Dermis blood vessel endothelial cell (primary cell): Measurements from ENCODE around the gene MYBPC2. TPM values are rescaled to one million over a fixed set of nuclear protein-coding genes. Genes with fewer than 3 reads are reported as not detected.

Source experiments
- DNase-seq: peaks from one replicate; pipeline ENCODE4 v3.0.0; 2010
- total RNA-seq: library from RNA; depleted of rRNA; stranded (reverse); fragments of >200 nt; gene quantifications from 2 replicates; pipeline ENCODE4 v1.2.3, GENCODE V29; 2014

Gene MYBPC2
- total RNA-seq, 1 donor from 2014 or later: not detected

DNA sequence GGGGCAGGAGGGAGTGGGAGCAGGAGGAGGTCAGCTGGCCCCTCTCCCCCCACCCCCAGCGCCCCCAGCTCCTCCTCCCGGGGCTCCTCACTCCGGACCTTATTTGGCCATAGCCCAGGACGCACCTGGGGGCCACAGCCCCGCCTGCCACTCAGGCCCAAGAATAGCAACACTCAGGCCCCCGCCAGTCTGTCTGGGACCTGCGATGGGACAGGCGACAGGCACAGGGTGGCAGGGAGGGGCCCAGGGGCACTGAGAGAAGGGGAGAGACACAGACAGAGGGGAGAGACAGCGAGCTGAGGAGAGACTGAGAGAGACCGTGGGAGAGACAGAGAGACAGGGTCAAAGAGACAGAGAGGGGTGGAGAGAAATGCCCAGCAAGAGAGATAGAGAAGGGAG, 68.1 kb downstream of the MYBPC2 start:
- no peak for DNase-seq

DNA sequence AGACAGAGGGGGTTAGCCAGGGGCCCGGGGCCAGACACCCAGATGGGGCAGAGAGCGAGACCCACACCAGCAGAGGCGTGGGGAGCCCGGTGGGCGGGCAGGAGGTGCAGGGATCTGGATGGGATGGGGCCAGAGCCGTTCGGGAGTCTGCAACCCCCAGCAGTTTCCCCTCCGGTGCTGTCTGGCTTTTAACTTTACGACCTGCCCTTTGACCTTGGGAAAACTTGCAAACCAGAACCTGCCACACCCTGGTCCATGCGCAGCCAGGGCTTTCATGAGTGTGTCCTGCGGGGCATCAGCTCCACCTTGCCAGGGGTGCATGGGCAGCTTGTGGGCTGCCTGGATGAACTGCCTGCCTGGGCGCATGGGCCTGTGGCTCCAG, 68.5 kb downstream of the MYBPC2 start:
- DNase-seq: no peak

DNA sequence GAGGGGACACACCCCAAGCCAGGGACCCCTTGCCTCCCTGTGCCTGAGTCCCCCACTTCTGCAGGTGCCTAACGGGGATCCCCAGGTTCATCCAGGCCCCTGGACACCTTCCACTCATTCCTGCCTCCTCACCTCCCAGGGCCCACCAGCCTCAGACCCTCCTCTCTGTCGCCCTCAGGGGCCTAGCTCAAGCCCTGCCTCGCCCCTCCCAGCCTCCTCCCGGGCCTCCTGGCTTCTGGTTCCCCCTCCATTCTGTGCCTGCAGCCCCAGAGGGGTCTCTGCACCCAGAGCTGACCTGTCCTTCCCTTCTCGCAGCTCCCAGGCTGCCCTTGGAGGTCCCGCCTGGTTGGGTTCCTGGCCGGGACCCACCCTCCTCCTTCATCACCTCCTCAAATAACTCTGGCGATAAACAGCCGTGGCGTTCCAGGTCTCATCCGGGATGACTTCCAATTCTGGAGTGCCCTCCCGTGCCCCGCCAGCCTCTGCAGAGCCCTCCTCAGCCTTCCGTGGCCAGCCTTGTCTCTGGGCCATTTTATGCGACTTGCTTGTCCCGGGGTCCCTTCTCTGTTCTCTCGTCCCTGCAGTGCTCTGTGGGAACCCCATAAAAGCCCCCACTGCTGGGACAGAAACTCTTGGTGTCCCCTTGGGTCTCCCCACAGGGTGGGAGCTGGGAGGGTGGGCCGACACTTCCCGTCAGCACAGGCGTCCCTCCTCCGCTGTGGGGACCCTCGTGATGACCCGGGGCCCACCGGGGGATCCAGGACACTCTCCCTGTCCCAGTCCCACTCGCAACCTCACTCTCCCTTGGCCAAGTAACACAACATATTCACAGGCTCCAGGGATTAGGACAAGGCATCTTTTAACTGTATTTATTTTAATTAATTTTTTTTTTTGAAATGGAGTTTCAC, 69.1 kb downstream of the MYBPC2 start:
- DNase-seq: no peak

DNA sequence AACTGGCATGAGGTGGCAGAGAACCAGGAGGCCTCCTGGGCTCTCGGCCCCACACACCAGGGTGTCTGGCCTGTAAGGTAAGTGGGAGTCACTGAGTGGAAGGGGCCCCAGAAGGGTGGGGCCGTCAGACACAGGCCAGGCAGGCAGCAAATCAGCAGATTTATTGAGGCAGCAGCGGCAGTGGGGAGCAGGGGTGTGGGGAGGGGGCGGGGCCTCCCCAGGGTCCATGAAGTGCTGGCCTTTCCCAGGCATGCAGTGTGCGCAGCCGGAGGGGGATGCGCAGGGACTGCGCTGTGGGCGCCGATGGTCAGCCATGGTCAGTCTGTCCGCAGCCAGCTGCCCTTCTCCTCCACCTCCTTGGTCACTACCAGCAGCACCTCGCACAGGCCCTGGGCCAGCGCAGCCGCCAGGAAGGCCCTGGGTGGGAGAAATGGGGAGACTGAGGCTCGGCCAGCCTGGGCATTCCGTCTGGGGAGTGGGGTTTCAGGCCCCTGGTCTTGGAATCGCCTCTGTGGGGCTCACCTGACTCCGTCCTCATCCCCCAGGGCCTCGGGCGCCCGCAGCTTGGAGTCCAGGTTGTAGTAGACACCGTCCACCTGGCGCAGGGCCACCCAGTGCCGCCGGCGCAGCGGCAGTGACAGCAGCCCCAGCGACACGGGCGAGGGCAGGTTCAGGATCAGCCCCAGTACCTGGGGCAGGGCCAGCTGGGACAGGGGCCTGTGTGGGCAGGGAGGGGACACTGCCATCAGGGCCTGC, 73.3 kb downstream of the MYBPC2 start:
- DNase-seq: no peak

DNA sequence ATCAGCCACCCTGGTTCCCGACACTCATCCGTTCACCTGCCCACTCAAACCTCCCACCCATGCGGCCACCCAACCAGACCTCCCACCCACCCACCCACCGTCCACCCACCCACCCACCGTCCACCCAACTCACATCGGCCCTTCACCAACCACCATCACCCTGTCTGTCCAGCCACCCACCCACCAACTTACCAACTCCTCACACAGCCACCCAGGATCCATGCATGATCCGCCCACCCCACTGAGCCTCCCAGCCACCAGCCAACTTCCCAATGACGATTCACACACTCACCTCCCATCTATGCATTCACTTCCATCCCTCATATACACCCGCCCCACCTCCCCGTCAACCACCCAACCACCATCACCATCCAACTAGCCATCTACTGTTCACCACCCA, 74.0 kb downstream of the MYBPC2 start:
- DNase-seq: no peak

DNA sequence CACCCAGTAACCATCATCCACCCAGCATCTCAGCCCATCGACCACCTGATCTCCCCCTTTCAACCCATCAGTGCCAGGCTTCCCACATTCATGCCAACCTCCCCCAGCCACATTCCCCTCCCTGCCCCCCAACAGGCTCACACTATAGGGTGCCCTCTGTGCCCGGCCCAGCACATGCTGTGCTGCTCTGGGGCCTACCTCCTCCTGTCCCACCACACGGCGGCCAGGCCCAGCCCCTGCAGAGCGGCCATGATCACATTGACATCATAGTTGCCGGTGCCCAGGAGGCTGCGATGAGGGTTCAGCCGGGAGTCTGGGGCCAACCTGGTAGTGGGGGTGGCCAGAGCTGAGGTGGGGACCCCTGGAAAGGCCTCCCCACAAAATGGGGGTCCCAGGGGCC, 74.7 kb downstream of the MYBPC2 start:
- DNase-seq: no peak

DNA sequence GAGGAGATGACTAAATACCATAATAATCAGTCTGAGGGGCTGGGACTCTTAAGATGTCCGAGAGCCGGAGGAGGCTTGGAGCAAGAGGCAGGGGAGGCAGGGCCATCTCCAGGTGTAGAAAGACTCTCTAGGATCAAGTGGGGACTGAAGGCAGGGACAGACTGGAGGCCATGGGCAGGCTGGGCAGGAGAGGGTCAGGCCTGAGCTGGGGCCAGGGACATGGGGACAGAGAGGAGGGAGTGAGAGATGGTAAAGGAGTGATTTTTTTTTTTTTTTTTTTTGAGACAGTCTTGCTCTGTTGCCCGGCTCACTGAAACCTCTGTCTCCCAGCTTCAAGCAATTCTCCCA, 76.1 kb downstream of the MYBPC2 start:
- DNase-seq: no peak

DNA sequence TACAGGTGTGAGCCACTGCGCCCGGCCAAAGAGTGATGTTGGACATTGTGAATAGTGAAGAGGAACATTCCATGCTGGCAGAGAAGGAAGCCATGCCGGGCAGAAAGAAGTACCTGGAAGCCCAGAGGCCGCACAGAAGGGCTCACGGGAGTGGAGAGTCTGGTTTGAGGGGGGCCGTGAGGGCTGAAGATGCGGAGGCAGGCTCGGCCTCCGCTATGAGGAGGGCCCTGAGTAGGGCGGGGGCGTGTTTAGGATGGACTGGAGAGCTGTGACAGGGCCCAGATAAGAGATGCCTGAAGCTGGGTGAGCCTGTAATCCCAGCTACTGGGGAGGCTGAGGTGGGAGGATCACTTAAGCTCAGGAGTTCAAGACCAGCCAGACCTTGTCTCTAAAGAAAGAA, 76.7 kb downstream of the MYBPC2 start:
- DNase-seq: no peak

DNA sequence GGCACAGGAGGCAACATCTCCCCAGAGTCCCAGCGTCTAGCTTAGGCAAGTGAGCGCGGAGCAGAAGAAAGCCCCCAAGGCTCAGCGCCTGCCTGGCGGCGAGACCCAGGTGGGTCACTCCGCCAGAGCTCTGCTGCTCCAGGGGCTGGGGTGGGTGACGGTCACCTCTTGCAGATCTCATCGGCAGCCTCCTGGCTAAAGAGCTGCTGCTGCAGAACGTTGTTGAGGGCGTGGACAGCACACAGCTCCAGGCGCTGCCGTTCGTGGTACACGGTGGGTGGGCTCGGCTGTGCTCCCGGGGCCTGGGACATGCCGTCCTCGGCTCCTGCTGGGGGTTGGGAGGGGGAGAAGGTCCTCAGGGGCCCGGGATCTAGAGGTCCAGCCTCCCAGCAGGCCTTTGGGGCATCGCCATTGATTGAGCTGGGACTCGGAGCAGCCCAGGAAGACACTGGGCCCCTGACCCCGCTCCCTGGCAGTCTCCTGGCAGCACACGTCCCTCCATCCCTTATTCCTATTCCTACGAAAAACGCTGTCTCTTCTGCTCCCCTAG, 77.5 kb downstream of the MYBPC2 start:
- no peak for DNase-seq

DNA sequence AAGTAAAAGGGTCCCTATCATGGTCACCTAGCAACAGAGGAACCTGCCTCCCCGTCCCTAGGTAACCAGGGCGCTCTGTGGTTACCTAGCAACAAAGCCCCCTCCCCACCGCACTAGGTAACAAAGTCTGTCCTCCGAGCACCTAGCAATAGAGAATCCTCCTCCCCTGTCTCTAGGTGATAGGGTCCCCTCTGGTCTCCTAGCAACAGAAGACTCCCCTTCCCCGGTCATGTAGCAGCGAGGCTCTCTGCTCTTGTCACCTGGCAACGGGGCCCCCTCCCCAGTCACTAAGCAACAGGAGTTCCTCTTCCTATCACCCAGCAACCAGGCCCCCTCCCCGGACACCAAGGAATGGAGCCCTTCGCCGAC, 78.0 kb downstream of the MYBPC2 start:
- DNase-seq: no peak

DNA sequence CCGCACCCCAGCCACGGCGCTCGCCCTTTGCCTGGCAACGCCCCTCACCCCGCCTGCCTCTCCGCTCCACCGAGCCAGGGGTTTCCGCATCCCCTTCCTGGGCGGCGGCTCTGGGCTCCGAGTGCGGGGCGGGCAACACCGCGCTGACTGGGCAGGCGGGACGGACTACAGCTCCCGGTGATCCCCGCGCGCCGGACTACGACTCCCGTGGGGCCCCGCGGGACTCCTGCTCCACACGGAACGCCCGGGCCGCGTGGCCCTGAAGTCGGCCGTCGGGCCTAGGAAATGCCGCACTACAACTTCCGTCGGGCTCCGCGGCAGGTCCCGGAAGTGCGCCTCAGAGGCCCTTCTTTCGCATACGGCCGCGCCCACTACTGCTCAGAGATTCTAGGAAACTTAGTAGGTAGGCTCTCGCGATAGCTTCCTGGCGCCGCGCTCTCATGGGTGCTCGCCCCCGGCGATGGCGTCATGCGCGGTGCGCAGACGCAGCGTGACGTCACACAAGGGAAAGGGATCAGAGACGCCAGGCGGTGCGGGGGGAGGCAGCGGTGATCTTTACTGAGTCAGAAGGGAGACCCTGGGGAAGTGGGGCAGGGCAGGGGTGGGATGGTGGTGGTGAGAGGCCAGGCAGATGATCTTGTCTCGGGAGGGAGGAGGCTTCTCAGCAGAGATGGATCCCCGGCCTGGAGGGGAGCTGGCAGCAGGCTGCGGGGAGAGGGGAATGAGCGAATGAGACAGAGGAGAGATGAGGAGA, 78.6 kb downstream of the MYBPC2 start, which contains the start of gene JOSD2:
TSS of gene JOSD2 (minus strand) at position 123 of the 754 bp plus-strand sequence. CDS start 760 bp downstream, outside the sequence.
- DNase-seq: peak; percentile 99

DNA sequence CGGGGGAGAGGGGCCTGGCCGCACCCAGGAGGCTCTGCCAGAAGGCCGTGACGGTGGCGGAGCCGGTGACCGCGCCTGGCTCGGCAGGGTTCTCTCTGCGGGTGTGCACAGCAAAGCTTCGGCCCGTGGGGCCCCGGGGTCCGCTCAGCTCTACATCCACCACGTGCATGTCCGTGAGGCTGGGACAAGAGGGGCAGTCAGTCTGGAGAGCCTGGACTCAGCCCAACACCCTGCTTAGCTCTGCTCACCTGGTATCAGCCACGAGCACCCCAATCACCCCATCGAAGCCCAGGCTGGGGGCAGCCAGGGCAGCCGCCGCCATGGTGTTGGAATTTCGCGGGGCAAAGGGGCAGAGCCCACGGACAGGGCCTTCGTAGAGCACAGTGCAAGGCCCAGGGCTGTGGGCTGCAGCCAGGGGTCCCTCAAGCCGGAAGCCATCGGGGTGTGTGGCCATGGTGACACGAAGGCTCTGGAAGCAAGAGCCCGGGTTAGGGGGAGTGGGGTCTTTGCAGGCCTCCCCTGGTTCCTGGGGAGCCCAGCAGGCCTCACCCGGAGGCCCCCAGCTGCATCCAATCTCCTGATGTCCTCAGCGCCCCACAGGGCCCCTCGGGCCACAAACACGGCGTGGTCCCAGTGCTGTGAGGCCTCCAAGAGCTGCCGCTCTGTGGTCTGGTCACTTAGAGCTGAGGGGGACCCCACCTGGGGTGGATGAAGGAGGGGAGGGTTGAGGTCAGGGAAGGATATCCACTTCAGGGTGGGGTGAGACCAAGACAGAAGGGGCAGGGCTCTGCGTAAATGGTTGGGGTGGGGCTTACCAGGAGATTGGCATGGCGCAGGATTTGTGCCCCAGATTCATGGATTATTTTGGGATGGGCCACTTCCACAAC, 79.7 kb downstream of the MYBPC2 start:
- DNase-seq: no peak

DNA sequence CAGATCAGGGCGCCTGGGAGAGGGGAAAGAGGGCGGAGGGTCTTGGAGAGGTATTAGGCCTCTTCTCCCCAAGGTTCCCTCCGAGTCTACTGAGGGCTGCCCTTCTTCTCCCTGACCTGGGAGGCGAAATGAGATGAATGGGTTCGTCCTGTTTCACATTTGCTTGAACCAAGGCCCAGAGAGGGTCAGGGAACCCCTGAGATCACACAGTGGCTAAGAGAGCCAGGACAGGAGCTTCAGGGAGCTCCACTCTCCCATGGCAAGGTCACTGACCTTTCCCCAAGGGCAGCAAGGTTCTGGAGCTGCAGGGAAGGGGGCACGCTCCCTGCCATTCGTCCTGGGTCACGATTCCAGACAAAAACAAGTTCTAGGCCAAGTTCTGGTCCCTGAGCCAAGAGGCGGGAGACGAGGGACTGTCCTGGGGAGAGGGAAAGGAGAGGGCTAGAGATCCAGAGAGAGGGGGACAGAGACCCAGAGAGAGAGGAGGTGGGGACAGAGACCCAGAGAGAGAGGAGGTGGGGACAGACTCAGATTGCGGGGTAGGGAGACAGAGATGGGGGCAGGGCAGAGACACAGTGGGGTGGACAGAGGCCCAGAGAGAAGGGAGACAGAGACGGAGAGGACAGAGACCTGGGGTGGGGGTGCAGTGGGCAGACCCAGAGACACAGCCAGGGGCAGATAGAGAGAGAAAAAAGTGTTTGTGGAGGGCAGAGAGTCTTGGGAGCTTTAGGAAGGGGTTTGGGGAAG, 80.5 kb downstream of the MYBPC2 start:
- DNase-seq: no peak

DNA sequence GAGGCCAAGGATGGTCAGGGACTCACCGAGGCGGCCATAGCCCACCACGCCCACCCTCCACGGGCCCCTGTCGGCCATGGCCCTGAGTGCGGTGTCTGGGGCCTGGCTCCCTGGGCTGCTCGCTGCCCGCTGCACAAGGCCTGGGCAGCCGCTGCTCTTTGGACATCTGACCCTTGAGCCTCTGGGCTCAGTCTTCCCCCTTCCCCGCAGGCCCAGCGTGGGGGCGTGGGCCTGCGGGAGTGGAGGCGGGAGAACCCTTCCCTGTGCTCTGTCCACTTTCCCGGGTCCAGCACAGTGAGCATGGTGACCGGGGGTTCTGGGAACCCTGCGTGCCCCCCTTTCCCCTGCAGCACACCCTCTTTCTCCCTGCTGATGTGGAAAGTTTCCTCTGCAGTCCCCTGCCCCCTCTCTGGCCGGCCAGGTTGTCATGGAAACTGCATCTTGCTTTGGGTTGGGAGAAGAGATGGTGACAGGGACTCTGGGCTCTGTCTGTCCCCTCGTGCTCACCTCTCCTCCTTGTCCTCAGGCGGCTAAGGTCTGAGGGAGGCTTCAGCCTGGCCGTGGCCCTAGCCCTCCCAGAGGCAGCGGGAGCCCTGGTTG, 81.2 kb downstream of the MYBPC2 start, which contains the start of gene ASPDH:
TSS of gene ASPDH (minus strand) at position 168 of the 600 bp plus-strand sequence. CDS start at position 78, 90 bp downstream.
- no peak for DNase-seq

DNA sequence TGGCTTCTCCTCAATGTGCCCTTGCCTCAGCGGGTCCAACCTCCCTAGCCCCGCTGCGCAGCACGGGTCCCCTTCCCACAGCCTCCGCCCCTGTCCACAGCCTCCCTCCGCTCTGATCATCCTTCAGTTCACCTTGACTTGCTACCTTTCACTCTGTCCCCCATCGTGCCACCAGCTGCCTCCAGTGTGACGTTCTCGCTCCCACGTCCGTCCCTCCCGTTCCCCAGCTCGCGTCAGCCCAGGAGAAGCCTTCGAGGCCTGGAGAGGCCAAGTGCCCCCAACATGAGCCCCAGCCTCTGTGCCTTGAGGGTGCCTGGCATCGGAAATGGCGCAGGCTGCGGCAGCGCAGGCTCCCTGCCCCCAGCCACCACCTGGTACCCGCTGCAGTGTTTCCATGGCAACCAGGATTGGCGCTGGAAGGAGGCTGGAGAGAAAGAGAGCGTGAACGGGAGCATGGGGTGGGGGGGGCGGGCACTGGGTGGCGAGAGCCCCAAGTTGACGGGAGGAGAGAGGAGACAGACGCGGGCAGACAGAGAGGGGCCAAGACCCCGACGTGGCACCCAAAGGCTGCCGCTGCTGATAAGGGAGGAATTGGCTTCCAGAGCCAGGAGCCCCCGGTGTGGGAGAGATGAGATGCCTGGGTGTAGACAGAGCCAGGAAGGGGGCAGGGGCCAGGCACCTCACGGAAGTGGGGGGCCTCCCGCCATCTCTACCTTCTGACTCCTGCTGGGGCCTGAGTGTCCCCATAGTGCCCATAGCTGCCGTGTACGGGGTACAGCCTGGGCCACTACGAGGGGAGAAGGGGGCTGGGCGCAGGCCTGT, 81.9 kb downstream of the MYBPC2 start:
- DNase-seq: no peak

DNA sequence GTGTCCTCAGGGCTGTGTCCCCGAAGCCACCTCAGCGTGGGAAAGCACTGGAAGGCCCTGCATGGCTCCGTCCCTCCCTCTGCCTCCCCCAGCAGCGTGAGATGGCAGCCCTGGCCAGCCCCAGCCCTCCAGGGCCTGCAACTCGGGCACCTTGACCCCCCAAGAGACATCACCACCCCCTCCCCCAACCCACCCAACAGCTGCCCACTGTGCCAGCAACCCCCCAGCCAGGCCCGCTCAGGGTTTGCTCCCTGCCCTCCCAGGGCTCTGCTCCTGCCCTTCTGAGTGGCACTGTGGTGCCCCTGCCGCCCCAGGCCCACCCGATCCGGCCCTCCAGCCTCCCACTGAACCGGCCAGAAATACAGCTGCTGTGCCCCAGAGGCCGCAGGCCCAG, 82.5 kb downstream of the MYBPC2 start:
- DNase-seq: no peak
